ENCODE results near the gene CDH13.

- TF ChIP-seq CTCF (IDR thresholded peaks at IDR 0.05): no peak
- no peak for TF ChIP-seq EP300 (IDR thresholded peaks at IDR 0.05)
Measured at GRCh38 chr16:83040174-83040573, 413.4 kb downstream of the CDH13 start.
